CD14-positive monocyte (primary cell): ENCODE data around the gene POU6F2. TPM values are rescaled to one million over a fixed set of nuclear protein-coding genes. Genes with fewer than 3 reads are reported as not detected.

Source experiments
- DNase-seq, 3 donors: peaks; one replicate each; pipeline ENCODE4 v3.0.0-alpha.2; 2011 to 2022
- H2AFZ ChIP-seq: 2 replicates; pipeline ENCODE4 v1.6.0; 2012; ENCODE audit warnings: mild to moderate bottlenecking, low read depth, low read length, inconsistent platforms; ENCODE audit not compliant: insufficient read depth, poor library complexity, severe bottlenecking
- H3K27ac ChIP-seq, 2 donors: 1 replicate in 1 of 2; 2 replicates in 1 of 2; pipeline ENCODE4 v1.5.1; 2012 to 2013; ENCODE audit warnings: low read length in 2 of 2, control low read depth in 1 of 2, inconsistent platforms in 1 of 2, low read depth in 1 of 2, mild to moderate bottlenecking in 1 of 2
- H3K27me3 ChIP-seq, 2 donors: one replicate each; pipeline versions ENCODE4 v1.6.0 to v1.6.1; 2011 to 2013; ENCODE audit warnings: low read length in 2 of 2; ENCODE audit not compliant: control insufficient read depth in 2 of 2, insufficient read depth in 2 of 2
- H3K36me3 ChIP-seq, 2 donors: replicated peaks in 1 of 2; 1 replicate in 1 of 2; 2 replicates in 1 of 2; pipeline versions ENCODE4 v1.5.1 to v1.6.1; 2012 to 2013; ENCODE audit warnings: low read length in 2 of 2, control low read depth in 1 of 2, inconsistent platforms in 1 of 2, mild to moderate bottlenecking in 1 of 2; ENCODE audit not compliant: insufficient read depth in 2 of 2, control insufficient read depth in 1 of 2
- H3K4me1 ChIP-seq, 2 donors: 1 replicate in 1 of 2; 2 replicates in 1 of 2; pipeline versions ENCODE4 v1.5.1 to v1.6.1; 2012 to 2013; ENCODE audit warnings: low read length in 2 of 2, control low read depth in 1 of 2, inconsistent platforms in 1 of 2, mild to moderate bottlenecking in 1 of 2, moderate library complexity in 1 of 2; ENCODE audit not compliant: insufficient read depth in 2 of 2, control insufficient read depth in 1 of 2
- H3K4me2 ChIP-seq: replicated peaks from 2 replicates; pipeline ENCODE3; 2012; ENCODE audit warnings: low read length, moderate library complexity, mild to moderate bottlenecking; ENCODE audit not compliant: poor library complexity, severe bottlenecking; ENCODE audit errors: extremely low read depth
- H3K4me3 ChIP-seq, 3 experiments: fragments of 200-600 bp in 1 of 3; sonication (generic) in 1 of 3; replicated peaks in 1 of 3; 1 replicate in 2 of 3; 2 replicates in 1 of 3; pipeline ENCODE4 v1.5.1; 2011 to 2013; ENCODE audit warnings: low read length in 3 of 3, mild to moderate bottlenecking in 3 of 3, control low read depth in 2 of 3, low read depth in 2 of 3, inconsistent platforms in 1 of 3, moderate library complexity in 1 of 3
- H3K79me2 ChIP-seq: 2 replicates; pipeline ENCODE4 v1.6.0; 2012; ENCODE audit warnings: mild to moderate bottlenecking, control low read depth, inconsistent platforms, low read length, moderate library complexity; ENCODE audit not compliant: insufficient read depth
- H3K9ac ChIP-seq: 2 replicates; pipeline ENCODE4 v1.6.0; 2017; ENCODE audit warnings: low read length, mild to moderate bottlenecking; ENCODE audit not compliant: insufficient read depth, poor library complexity, severe bottlenecking
- H3K9me3 ChIP-seq, 2 donors: replicated peaks in 1 of 2; 1 replicate in 1 of 2; 2 replicates in 1 of 2; pipeline versions ENCODE4 v1.5.1 to v1.6.1; 2012 to 2013; ENCODE audit warnings: low read length in 2 of 2, control low read depth in 1 of 2; ENCODE audit not compliant: control insufficient read depth in 1 of 2, insufficient read depth in 1 of 2
- H4K20me1 ChIP-seq: 2 replicates; pipeline ENCODE4 v1.6.0; 2012; ENCODE audit warnings: mild to moderate bottlenecking, low read length, control low read depth, moderate library complexity; ENCODE audit not compliant: insufficient read depth
- H3K27ac Mint-ChIP-seq, 7 donors: one replicate each; pipeline ENCODE4 v1.8.0; 2020; ENCODE audit warnings: mild to moderate bottlenecking in 7 of 7, mixed read lengths in 7 of 7, moderate library complexity in 6 of 7, inconsistent platforms in 2 of 7
- H3K27me3 Mint-ChIP-seq, 3 donors: one replicate each; pipeline ENCODE4 v1.8.0; 2021 to 2022; ENCODE audit warnings: low read depth in 3 of 3, mild to moderate bottlenecking in 3 of 3, mixed read lengths in 3 of 3, moderate library complexity in 3 of 3, inconsistent platforms in 1 of 3
- H3K36me3 Mint-ChIP-seq, 2 donors: one replicate each; pipeline ENCODE4 v1.8.0; 2020; ENCODE audit warnings: mixed read lengths in 2 of 2, inconsistent platforms in 1 of 2, mild to moderate bottlenecking in 1 of 2
- H3K4me1 Mint-ChIP-seq: one replicate; pipeline ENCODE4 v1.8.0; 2020; ENCODE audit warnings: mild to moderate bottlenecking, mixed read lengths
- H3K4me3 Mint-ChIP-seq, 2 donors: one replicate each; pipeline ENCODE4 v1.8.0; 2020; ENCODE audit warnings: mild to moderate bottlenecking in 2 of 2, mixed read lengths in 2 of 2, moderate library complexity in 1 of 2
- H3K9me3 Mint-ChIP-seq, 7 donors: one replicate each; pipeline ENCODE4 v1.8.0; 2020 to 2022; ENCODE audit warnings: mixed read lengths in 7 of 7, mild to moderate bottlenecking in 6 of 7, moderate library complexity in 6 of 7, inconsistent platforms in 2 of 7
- WGBS: methylation state at CpG from one replicate; pipeline ENCODE4 v1.1.5; 2013; ENCODE audit warnings: missing lambda C conversion rate; ENCODE audit not compliant: insufficient coverage; 5-methylcytosine and 5-hydroxymethylcytosine counted together
- intact Hi-C, 2 donors: fragments of 100-400 bp; cut with micrococcal nuclease; formaldehyde crosslinking; loops; one replicate each; pipeline versions ENCODE4 v1.15.0 to v1.15.1; 2023
- polyA plus RNA-seq, 3 donors: library from polyadenylated mRNA; depleted of rRNA in 1 of 3; unstranded in 2 of 3; stranded (reverse) in 1 of 3; fragments of 300-500 nt in 2 of 3; fragments of >200 nt in 1 of 3; fragmentation: Illumina TruSeq in 2 of 3; gene quantifications; 1 replicate in 2 of 3; 2 replicates in 1 of 3; pipeline ENCODE4 v1.2.3, GENCODE V29; 2012 to 2021
- TF ChIP-seq, protein P1 (sequence below): fragments of 200-600 bp; IDR thresholded peaks from one replicate; pipeline ENCODE4 v1.8.0; 2022; ENCODE audit warnings: antibody characterized with exemption, mild to moderate bottlenecking

POU6F2 gene
- polyA plus RNA-seq, 3 donors = not detected

GRCh38 chr7:39137480-39137879, 159.8 kb downstream of the POU6F2 start:
- no peaks in the 10 kb centered on the region for H3K36me3 ChIP-seq
- H3K4me3 Mint-ChIP-seq = no peak overlapping the region

GRCh38 chr7:39142750-39143149, 165.0 kb downstream of the POU6F2 start:
- H3K27ac Mint-ChIP-seq = no peak overlapping the region
- intact Hi-C loops = no loop called here
- Histone ChIP-seq H3K4me3 (no peak overlapping the region), H3K4me1 (no peaks in the 10 kb centered on the region), H3K4me2 (no peak overlapping the region), H3K27me3 (no peaks in the 10 kb centered on the region), H3K27ac (no peak overlapping the region), H3K79me2 (no peaks in the 10 kb centered on the region), H4K20me1 (no peaks in the 10 kb centered on the region), H3K36me3 (no peaks in the 10 kb centered on the region), H3K9ac (no peak overlapping the region), H3K9me3 (peaks cover 8 to 9% of the 10 kb centered on the region in 2 donors), H2AFZ (no peak overlapping the region)
- H3K4me1 Mint-ChIP-seq = no peaks in the 10 kb centered on the region
- WGBS = no CpG with 5 or more reads among the region's 1 CpG
- no peaks in the 10 kb centered on the region for H3K36me3 Mint-ChIP-seq
- peaks cover 4 to 14% (median 8%) of the 10 kb centered on the region in 7 donors for H3K9me3 Mint-ChIP-seq
- H3K27me3 Mint-ChIP-seq = peaks cover 0 to 4% (median 2%) of the 10 kb centered on the region in 3 donors
- TF ChIP-seq, protein P1, sequence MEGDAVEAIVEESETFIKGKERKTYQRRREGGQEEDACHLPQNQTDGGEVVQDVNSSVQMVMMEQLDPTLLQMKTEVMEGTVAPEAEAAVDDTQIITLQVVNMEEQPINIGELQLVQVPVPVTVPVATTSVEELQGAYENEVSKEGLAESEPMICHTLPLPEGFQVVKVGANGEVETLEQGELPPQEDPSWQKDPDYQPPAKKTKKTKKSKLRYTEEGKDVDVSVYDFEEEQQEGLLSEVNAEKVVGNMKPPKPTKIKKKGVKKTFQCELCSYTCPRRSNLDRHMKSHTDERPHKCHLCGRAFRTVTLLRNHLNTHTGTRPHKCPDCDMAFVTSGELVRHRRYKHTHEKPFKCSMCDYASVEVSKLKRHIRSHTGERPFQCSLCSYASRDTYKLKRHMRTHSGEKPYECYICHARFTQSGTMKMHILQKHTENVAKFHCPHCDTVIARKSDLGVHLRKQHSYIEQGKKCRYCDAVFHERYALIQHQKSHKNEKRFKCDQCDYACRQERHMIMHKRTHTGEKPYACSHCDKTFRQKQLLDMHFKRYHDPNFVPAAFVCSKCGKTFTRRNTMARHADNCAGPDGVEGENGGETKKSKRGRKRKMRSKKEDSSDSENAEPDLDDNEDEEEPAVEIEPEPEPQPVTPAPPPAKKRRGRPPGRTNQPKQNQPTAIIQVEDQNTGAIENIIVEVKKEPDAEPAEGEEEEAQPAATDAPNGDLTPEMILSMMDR = no peak
- H3K4me3 Mint-ChIP-seq = no peak overlapping the region
- no peak for DNase-seq

More at GRCh38 chr7:39137480-39137879, 159.8 kb downstream of the POU6F2 start:
- Histone ChIP-seq H3K9me3 (peaks cover 8 to 9% of the 10 kb centered on the region in 2 donors), H3K27me3 (no peaks in the 10 kb centered on the region), H3K4me3 (no peak overlapping the region), H3K9ac (no peak overlapping the region), H2AFZ (no peak overlapping the region), H3K27ac (no peak overlapping the region), H3K4me1 (no peaks in the 10 kb centered on the region), H3K79me2 (no peaks in the 10 kb centered on the region), H3K4me2 (no peak overlapping the region), H4K20me1 (no peaks in the 10 kb centered on the region)
- Mint-ChIP-seq H3K27me3 (peaks cover 1 to 2% (median 2%) of the 10 kb centered on the region in 3 donors), H3K36me3 (no peaks in the 10 kb centered on the region), H3K27ac (no peak overlapping the region), H3K9me3 (peaks cover 4 to 12% (median 10%) of the 10 kb centered on the region in 7 donors), H3K4me1 (no peaks in the 10 kb centered on the region)
- DNase-seq = no peak
- TF ChIP-seq, protein P1 = no peak
- intact Hi-C loops = no loop called here
- no CpG with 5 or more reads among the region's 1 CpG for WGBS
